Thyroid gland (tissue), 4 donors: ENCODE measurements around the gene TMEM117.

Source experiments
- CTCF ChIP-seq, 6 experiments: fragments of 200-600 bp in 3 of 6; fragments of 450-650 bp in 3 of 6; sonication (generic) in 3 of 6; IDR thresholded peaks; one replicate each; pipeline ENCODE4 v1.5.1; 2016 to 2019; ENCODE audit warnings: antibody characterized with exemption in 6 of 6, mild to moderate bottlenecking in 2 of 6, inconsistent platforms in 1 of 6, moderate library complexity in 1 of 6
- POLR2A ChIP-seq, 2 donors: fragments of 450-650 bp; IDR thresholded peaks; one replicate each; pipeline ENCODE4 v1.6.1; 2017; ENCODE audit warnings: antibody characterized with exemption in 2 of 2, mild to moderate bottlenecking in 2 of 2, moderate library complexity in 1 of 2

GRCh38 chr12:44227616-44228015 is 391.7 kb downstream of the TMEM117 start:
- TF ChIP-seq POLR2A (IDR thresholded peaks at IDR 0.05) (no peak), CTCF (IDR thresholded peaks at IDR 0.05) (no peak)
